HG03095 (cell line): Measurements from ENCODE around the gene PPIG.
"Not testable (repeated sequence)": the region's sequence is repeated elsewhere in the genome, so short reads cannot be mapped to it uniquely, and the experiment has no call there.

Experiments
- ATAC-seq: cut with Tn5 transposase; IDR thresholded peaks from one replicate; pipeline ENCODE4 v1.9.1; 2021; ENCODE audit warnings: moderate library complexity; ENCODE audit not compliant: unreplicated experiment

Gene PPIG

DNA sequence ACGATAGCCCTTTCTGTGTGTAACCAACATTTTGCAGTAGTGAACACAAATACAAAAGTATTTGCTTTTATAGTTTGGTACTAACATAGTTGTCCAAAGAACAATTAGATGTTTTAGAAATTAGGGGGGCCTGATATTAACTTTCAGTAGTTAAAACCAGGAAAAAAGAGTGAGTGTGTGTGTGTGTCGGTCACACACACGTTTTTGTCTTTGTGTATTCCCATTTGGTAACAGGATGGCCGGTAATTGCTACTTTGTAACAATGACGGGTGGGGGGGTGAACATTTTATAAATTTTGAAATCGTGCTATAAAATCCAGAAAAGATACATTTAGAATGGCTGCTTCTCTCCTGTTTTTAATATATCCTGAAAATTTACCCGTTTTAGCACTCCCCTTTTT is 1.5 kb downstream of the PPIG start:
- ATAC-seq: no peak

DNA sequence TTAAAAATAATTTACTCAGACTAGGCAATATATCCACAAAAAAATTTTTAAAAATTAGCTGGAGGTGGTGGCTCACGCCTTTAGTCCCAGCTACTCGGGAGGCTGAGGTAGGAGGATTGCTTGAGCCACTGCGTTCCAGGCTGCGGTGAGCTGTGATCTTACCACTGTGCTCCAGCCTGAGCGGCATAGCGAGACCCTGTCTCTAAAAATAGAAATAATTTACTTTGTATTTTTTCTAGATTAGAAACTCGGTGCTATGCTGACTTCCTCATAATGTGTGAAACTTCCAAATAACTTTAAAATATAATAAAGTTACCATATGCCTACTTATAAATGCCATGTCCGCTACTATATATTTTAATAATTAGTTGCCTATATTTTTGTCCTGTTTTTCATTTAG is 6.7 kb downstream of the PPIG start:
- no peak for ATAC-seq

DNA sequence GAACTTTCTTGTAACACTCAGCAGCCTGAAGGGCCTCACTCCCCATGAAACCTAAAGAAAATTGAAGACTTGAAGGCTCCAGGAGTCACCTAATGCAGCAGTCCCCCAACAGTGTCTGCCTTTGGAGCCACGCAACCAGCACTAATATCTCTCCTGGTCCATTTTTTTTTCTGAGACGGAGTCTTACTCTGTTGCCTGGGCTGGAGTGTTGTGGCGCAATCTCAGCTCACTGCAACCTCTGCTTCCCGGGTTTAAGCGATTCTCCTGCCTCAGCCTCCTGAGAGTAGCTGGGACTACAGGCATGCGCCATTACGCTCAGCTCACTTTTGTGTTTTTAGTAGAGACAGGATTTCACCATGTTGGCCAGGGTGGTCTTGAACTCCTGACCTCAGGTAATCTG is 12.4 kb downstream of the PPIG start:
- ATAC-seq: not testable (repeated sequence)

DNA sequence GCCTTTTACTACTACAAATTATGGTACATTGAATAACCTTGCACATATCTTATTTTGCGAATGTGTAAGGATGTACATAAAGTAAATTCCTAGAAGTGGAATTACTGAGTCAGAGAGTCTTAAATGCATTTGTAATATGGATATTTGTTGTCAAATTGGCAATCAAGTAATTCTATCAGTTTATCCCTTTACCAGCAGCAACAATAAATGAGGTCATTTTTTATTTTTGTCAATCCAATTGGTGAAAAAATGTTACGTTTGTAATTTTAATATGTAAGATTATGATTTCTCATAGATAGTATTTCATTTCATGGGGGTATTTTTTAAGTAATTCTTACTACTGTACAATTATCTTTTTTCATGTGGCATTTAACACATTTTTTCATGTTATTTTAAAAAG is 14.8 kb downstream of the PPIG start:
- no peak for ATAC-seq

DNA sequence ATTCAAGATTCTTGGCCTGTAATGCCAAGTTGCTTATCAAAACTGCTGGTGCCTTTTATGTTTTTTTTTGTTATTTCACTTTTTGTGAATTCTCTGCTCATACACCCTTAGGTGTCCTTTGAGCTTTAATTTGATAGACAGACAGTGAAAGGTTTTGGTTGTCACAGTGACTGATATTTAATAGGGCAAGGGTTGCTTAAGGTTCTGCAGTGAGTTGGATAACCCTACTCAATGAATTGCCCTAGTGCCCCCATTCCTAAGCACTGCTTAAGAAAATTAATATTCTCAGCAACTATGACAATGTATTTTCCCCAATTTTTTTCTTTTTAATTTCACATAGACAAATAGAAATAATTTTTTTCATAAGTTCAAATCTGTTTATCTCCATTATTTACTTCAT is 15.4 kb downstream of the PPIG start:
- no peak for ATAC-seq

DNA sequence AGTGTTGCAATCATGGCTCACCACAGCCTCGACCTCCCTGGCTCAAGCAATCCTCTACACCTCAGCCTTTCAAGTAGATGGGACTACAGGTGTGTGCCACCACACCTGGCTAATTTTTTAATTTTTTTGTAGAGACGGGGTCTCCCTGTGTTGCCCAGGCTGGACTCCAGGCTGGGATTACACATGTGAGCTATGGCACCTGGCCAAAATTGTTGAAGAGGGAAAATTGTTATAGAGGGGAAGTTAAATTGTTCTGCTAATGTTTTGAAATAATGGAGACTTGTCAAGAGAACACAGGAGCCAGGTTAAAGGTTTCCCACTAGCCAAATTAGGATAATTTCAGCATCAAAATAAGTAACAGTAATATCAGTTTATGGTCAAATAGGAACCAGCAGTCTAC is 25.1 kb downstream of the PPIG start:
- no peak for ATAC-seq

DNA sequence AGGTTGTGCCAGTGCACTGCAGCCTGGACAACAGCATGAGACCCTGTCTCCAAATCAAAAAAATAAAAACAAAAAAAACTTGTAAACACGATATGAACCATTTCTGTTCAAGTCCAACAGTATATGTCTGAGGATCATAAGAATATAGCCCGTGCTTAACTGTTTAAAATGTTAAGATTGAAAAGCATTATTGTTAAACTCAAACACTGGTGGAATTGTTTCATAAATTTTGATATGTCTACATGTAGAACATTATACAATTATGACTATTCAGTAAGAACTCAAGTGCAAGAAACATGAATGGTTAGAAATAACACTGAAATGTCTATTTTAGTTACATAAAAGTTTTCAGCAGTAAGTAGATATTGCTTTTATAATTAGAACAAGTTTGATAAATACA is 29.7 kb downstream of the PPIG start:
- ATAC-seq: no peak

DNA sequence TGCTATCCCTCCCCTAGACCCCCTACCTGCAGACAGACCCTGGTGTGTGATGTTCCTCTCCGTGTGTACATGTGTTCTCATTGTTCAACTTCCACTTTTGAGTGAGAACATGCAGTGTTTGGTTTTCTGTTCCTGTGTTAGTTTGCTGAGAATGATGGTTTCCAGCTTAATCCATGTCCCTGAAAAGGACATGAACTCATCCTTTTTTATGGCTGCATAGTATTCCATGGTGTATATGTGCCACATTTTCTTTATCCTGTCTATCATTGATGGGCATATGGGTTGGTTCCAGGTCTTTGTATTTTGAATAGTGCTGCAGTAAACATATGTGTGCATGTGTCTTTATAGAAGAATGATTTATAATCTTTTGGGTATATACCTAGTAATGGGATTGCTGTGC is 31.8 kb downstream of the PPIG start:
- ATAC-seq: not testable (repeated sequence)

DNA sequence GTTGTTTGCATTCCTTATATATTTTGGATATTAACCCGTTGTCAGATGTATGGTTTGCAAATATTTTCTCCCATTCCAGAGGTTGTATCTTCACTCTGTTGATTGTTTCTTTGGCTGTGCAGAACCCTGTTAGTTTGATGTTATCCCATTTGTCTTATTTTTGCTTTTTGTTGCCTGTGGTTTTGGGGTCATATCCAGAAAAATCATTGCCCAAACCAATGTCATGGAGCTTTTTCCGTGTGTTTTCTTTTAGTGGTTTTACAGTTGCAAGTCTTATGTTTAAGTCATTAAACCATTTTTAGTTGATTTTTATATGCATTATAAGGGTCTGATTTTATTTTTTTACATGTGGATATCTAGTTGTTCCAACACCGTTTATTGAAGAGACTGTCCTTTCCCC is 35.8 kb downstream of the PPIG start:
- no peak for ATAC-seq

DNA sequence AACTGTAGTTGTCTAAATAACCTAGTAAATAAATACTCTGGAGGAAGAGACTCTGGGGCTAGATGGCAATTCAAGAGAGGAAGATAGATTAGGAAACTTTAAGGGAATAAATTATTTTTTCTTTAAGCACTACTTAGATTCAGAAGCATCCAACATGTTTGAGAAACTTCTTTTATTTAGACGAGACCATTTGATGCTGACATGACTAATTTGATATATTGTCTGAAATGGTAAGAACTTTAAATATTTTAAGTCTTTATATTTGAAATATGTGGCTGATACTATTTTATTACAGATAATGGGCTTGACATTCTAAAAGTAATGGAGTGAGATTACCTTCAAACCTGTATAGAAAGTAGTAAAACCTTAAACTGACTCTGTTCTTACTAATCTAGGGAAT is 36.4 kb downstream of the PPIG start:
- no peak for ATAC-seq

DNA sequence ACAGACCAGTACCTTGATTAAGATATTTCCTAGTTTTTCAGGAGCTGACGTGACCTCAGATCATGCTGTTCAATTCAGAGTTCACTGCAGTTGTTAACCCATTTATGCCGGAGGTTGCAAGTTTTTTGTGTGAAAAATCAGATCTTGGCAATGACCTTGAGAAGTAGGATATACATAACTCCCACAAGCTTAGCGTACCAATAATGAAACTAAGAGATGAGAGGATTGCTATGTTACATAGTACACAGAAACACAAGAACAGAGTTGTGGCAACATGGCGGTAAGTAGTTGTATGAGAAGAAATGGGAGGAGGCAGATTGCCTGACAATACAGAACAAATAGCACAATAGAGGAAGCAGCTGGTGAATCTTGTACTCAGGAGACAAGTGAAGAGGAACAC is 39.1 kb downstream of the PPIG start:
- no peak for ATAC-seq

DNA sequence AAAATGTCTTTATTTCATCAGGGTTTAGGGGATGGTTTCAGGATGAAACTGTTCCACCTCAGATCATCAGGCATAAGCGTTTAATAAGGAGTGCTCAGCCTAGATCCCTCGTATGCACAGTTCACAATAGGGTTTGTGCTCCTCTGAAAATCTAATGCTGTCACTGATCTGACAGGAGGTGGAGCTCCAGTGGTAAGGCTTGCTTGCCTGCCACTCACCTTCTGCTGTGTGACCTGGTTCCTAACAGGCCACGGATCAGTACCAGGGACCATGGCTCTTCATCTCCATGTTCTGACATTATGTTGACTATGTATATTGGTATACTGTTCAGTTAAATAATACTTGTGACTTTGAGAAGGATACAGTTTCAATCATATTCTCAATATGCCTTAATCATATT is 41.6 kb downstream of the PPIG start:
- ATAC-seq: no peak

DNA sequence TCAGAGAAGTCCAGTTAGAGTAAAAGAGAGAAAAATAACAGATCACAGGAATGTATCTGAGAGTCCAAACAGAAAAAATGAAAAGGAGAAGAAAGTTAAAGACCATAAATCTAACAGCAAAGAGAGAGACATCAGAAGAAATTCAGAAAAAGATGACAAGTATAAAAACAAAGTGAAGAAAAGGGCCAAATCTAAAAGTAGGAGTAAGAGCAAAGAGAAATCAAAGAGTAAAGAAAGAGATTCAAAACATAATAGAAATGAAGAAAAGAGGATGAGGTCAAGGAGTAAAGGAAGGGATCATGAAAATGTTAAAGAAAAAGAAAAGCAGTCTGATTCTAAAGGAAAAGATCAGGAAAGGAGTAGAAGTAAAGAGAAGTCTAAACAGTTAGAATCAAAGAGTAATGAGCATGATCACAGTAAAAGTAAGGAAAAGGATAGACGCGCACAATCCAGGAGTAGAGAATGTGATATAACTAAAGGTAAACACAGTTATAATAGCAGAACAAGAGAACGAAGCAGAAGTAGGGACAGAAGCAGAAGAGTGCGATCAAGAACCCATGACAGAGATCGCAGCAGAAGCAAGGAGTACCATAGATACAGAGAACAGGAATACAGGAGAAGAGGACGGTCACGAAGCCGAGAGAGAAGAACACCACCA is 52.4 kb downstream of the PPIG start:
- no peak for ATAC-seq

DNA sequence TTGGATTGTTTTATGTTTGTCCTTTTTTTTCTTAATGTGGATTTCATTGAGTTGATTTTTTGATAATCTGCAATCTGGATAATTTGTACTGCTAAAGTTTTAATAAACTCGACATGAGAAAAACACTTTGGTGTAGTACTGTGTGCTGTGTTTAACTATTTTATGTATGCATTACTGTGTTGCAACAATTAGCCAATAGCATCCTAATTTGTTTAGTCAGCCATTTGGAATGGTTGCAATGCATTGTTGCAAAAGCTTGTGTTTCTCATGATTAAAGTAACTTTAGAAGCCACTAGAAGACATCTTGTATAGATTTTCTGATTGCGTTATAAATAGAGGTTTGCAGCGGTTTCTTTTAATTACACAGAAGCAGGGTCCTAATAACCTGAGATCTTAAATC is 53.5 kb downstream of the PPIG start:
- ATAC-seq: no peak

DNA sequence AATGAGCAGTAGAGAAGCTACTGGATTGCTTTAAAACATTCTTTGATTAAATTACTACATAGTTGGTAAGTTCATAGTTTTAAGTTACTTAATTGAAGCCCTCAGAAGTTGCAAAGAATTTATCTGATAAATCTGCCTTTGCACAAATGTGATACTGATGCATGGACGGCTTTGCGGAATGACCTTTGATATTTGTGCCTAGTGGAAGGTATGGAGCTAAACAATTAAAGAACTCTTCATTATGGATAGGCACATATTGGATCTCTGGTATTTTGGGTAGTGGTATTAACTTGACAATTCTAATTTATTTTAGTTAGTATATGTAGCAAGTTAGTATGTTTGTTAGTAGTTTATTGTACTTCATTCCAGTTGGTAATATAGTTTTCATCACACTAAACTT is 56.0 kb downstream of the PPIG start:
- ATAC-seq: no peak

DNA sequence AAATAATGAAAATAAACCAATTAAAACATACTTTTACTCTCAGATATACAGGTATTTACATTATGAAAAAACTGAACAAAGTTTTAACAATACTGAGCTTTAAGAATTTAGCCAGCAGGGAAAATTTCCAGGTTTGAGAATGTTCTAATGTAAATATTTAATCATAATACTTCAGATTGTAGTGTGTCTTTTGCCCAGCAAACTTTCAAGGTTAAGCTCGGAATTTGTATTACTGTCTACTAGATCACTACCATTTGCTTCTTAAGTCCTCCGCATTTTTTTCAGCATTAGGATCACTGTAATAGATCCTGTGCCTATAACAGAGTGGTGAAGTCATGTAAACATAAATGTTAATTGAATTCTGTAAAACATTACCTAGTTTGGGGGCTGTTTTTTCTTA is 57.3 kb downstream of the PPIG start:
- ATAC-seq: no peak

DNA sequence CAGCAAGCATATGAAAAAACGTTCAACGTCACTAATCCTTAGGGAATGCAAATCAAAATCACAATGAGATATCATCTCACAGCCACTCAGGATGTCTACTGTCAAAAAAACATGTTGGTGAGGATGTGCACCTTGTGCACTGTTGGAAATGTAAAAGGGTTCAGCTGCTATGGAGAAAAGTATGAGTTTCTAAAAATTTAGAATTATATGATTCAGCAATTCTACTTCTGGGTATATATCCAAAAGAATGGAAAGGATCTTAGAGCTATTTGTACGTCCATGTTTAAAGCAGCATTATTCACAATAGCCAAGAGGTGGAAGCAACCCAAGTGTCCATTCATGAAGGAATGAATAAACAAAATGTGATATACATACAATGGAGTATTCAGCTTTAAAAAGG is 60.0 kb downstream of the PPIG start:
- ATAC-seq: no peak

DNA sequence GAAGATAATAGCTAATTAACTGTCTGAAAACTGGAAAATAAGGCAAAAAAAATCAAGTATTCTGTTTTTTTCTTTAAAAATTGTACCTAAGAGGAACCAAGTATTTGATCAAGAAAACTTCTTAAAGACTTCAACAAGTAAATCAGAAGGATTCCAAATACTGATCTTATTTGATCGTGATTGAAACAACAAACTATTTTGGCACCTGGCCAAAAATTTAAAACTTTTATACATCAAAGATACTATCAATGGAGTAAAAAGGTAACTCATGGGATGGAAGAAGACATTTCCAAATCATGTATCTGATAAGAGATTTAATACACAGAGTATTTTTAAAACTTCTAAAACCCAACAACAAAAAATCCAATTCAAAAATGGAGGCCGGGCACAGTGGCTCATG is 63.3 kb downstream of the PPIG start:
- ATAC-seq: no peak

DNA sequence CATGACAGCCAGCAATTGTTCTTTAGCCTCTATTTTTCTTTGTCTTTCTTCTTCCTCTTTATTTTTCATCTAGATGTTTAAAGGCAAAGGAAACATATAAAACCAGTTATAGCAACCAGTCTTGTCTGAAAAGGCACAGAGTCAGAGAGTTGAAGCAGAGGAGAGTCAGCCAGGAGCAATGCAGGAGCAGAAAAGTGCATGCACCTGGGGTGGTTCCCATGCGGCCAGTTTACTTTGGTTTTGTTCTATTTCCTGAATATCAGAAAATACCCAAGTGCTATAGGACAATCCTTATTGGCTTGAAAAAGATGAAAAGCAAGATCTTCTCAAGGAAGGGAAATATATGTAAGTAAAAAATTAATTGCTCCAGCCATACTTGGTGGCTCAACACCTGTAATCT is 65.1 kb downstream of the PPIG start:
- no peak for ATAC-seq

DNA sequence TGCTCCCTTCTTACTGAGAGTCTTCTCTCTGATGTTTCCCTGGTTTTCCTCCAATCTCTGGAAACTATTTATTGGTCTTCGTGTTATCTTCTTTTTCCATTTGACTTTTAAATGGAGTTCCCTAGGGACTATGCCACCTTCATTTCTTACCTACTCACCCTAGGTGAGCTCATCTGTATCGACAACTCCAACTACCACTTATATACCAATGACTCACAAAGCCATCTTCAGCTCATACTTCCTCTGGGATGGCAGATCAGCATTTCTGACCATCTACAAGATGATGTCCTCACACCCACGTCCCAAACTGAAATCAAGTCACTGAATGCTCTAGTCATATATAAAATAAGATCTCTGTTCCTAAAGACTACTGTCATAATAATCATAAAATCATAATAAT is 69.5 kb downstream of the PPIG start:
- ATAC-seq: no peak

DNA sequence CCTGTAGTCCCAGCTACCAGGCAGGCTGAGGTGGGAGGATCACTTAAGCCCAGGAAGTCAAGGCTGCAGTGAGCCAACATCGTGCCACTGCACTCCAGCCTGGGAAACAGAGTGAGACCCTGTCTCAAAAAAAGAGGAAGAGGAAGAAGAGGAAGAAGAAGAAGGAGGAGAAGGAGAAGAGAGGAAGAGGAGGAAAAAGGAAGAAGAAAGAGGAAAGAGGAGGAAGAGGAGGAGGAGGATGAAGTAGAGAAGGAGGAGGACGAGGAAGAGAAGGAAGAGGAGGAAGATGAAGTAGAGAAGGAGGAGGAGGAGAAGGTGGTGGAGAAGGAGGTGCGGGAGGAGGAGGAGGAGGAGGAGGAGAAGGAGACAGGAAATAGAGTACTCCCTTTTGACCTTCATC is 72.0 kb downstream of the PPIG start:
- ATAC-seq: no peak

DNA sequence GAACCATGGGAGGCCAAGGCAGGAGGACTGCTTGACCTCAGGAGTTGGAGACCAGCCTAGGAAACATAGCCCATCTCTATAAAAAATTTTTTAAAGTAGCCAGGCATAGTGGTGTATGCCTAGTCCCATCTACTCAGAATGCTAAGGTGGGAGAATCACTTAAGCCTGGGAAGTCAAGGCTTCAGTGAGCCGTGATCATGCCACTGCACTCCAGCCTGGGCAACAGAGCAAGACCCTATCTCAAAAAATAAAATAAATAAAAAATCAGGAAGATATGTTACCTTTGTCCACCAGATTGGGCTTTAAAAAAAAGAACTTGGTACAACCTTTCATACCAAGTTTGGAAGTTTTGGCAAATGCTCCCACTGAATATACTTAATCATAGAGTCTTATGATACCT is 74.7 kb downstream of the PPIG start:
- ATAC-seq: no peak

DNA sequence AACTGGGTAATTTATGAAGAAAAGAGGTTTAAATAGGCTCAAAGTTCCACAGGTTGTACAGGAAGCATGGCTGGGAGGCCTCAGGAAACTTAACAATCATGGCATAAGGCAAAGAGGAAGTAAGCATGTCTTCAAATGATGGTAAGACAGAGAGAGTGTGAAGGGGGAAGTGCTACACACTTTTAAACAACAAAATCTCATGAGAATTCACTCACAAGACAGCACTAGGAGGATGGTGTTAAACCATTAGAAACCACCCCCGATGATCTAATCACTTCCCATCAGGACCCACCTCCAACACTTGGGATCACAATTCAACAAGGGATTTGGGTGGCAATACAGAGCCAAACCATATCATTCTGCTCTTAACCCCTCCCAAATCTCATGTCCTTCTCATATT is 75.2 kb downstream of the PPIG start:
- no peak for ATAC-seq

DNA sequence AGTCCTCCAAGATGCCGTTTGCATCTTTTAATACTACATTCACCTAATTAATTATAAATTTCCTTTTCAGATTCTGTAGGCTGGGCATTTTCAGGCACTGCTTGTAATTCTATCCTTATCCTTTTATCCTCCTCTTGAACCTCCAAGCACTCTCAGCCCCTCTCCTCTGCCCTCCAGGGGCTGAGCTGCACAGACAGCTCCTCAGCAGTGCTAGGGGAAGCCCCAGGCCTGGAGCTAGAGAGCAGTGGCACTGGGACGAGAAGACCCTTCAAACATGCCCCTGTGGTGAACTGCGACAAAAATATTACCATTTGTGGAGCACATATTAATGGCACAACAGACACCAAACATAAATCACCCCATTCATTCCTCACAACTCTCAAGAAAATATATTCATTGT is 77.1 kb downstream of the PPIG start:
- ATAC-seq: no peak
